ENCODE results near the gene TWNK.

DNA sequence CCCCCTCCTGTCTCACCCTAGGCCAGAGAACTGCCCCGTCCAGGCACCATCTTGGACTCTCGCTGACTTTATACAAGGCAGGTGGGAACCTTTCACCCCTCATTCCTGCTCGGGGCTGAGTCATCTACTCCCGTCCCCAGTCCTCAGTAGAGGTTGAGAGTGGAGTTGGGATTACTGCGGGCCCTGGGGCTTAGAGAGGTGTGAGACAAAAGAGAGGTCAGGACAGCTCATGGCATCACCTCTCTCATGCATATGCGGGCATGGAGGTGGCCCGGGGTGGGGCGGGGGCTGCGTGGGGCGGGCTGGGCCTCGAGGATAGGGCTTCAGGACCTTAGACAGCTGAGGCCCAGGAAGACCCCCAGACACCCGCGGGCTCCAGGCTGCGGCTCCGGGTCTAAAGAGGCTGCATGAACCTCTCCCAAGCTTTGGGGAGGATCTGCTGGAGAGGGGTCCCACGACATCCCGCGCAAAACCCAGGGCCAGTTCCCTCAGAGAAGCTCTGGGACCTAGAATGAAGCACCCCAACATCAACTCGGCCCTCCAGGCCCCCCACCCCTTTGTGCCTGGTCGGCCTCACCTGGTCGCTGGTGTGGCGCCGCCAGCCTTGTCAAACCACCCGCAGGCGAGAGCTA lies 43.3 kb downstream of the TWNK start:
- TF ChIP-seq POLR2AphosphoS5 (IDR thresholded peaks at IDR 0.05) (no peak), POLR2A (IDR thresholded peaks at IDR 0.05) (no peak)
